Dermis microvascular lymphatic vessel endothelial cell (primary cell): ENCODE measurements around the gene FPR2. TPM values are rescaled to one million over a fixed set of nuclear protein-coding genes. Genes with fewer than 3 reads are reported as not detected.
A peak's percentile ranks its signal among the peaks of the same experiment; 100 is the strongest.

Source experiments
- DNase-seq, 2 donors: peaks; one replicate each; pipeline versions ENCODE4 v3.0.0 to v3.0.0-alpha.2; 2010; ENCODE audit warnings: low read depth in 2 of 2
- total RNA-seq: library from RNA; depleted of rRNA; stranded (reverse); fragments of >200 nt; gene quantifications from 2 replicates; pipeline ENCODE4 v1.2.1, GENCODE V29; 2014

FPR2 gene
- total RNA-seq, 1 donor from 2014 or later: not detected

DNA sequence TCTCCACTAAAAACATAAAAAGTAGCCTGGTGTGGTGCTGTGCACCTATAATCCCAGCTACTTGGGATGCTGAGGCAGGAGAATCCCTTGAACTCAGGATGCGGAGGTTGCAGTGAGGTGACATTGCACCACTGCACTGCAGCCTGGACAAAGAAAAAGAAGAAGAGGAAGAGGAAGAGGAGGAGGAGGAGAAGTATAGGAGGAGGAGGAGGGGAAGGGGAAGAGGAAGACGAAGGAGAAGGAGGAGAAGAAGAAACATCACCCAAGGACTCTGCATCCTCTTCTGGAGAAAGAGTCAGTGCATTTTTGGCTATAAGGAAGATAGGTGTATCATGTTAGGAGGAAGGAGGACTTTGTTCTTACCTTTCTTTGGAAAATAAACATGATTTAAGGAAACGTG, 21.0 kb downstream of the FPR2 start:
- no peak for DNase-seq

DNA sequence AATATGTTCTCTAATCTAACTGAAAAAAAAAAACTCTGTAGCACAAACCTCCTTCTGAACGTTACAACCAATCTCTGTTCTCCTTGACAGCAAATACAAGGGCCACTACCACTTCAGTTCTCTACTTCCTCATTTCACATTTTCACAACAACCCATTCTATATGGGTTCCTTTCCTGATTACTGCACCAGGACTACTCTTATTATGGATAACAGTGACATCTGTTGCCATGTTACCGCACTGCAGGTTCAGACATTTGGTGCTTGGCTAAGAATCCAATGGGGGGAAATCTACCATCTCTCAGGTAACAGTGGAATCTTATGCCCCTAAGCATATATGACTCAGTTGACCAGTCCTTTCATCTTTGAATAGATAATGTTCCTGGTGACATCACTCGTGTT, 22.4 kb downstream of the FPR2 start:
- peak in 1 of 2 donors; percentile 12 for DNase-seq

DNA sequence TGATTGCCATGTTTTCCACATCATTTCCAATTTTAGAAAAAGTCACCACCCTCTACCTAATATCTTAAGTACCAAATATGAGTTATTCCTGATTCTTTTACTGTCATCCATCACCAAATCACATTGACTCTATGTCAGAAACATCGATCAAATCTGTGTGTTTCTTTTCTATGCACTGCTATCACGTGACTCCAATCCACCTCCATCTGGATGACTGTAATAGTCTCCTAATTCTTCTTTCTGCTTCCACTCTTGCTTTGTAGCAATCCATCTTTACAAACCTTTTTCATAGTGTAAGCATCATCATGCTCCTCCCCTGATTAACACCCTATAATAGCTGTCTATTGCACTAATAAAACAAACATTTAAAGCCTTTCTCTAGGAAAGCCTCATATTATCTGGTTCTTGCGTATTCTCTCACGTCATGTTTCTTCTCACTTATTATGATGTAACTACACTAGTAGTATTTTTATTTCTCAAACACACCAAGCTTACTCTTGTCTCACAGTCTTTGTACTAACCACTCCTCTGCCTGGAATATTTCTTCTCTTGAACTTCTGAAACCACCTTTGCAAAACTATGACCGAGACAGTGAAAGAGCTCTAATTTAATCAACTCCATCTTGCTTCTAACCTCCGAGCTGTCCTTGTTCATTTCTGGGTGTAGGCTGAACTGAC, 23.3 kb downstream of the FPR2 start:
- no peak for DNase-seq

DNA sequence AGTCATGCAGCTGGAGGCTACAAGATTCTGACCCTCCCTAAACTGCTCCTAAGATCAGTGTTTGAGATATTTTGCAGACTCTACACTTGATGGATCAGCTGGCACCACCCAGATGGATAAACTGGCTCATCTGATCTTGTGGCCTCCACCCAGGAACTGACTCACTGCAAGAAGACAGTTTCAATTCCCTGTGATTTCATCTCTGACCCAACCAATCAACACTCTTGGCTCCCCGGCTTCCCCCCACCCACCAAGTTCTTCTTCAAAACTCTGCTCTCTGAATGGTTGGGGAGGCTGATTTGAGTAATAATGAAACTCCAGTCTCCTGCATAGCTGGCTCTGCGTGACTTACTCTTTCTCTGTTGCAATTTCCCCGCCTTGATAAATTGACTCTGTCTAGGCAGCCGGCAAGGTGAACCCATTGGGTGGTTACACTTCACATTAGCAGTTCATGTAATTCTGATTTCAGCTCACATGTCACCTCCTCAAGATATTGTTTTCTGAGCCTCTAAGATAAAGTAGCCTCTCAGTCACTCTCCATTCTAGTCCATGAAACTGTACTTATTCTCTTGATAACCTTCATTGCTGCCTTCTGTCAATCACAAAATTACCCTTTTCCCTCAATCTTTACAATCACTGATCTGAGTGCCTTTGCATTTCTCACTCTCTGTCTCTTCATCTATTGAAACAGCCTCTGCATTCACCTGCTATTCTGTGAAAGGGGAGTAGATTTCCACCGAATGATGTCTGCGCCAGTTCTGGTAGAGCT, 24.1 kb downstream of the FPR2 start:
- DNase-seq: no peak

DNA sequence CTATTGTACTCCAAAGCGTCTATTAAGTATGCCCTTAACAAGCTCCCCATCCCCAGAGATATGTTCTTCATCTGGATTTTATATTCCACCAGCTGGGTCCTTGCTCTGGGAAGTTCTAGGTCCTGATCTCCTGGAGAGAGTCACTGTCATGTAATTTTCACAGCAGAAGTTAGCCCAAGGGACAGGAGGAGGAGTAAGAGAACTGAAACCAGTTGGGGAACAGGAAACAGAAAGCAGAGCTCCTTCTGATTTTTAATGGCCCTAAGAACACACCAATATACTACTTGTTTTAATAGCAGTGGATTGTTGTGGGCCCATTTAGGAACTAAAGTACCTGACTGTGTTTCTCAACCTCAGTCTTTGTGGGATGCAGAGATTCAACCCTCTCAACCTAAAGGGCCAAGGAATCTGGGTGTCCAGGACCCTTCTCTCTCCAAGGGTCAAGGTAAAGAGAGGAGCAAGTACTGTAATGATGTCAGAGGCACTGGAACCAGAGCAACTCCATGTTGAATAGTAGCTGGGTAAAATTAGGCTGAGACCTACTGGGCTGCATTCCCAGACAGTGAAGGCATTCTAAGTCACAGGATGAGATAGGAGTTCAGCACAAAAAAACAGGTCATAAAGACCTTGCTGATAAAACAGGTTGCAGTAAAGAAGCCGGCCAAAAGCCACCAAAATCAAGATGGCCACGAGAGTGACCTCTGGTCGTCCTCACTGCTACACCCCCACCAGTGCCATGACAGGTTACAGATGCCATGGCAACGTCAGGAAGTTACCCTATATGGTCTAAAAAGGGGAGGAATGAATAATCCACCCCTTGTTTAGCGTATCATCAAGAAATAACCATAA, 25.9 kb downstream of the FPR2 start:
- no peak for DNase-seq

DNA sequence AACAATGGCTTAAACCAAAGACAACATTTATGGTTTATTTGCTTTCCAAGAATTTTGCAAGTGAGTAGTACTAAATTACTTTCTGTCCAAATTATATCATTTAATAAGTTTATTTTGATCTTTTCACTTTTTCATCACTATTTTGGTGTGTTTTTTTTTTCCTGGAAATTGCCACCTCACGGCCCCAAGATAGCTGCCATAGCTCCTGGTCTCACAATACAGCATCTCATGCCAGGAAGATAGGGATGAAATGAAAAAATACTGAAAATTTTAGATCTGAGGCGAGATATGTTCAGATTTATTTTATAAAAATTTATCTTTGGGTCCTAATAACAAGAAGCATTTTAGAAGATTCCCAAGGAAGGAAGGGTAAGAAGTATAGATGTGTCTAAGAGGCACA, 27.0 kb downstream of the FPR2 start:
- DNase-seq: no peak

DNA sequence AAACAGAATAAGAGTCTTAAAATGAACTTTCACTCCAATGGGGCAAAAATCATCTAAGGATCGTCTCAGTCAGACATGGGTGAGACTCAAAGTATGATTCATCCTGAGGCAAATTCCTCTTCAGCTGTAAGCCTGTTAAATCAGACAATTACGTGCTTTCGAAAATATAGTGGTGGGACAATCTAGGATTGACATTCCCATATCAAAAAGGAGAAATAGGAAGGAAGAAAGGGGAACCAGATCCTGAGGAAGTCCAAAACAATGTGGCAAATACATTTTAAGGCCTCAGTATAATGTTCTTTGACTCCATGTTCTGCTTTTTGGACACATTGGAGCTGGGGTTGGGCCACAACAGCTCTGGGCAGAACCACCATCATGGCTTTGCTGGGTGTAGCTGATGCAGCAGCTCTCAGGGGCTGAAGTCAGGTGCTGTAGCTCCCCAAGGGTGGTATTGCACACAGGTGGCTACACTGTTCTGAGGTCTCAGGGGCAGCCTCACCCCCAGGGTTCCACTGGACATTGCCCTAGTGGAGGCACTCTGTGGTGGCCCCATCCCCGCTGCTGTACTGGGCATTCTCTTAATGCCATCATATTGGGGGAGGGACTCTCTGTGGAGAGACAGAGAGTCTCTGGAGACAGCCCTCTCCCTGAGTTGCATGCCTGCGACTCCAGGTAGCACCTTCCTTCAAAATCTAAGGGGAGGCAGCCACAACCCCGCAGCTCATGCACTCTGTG, 28.2 kb downstream of the FPR2 start:
- no peak for DNase-seq

DNA sequence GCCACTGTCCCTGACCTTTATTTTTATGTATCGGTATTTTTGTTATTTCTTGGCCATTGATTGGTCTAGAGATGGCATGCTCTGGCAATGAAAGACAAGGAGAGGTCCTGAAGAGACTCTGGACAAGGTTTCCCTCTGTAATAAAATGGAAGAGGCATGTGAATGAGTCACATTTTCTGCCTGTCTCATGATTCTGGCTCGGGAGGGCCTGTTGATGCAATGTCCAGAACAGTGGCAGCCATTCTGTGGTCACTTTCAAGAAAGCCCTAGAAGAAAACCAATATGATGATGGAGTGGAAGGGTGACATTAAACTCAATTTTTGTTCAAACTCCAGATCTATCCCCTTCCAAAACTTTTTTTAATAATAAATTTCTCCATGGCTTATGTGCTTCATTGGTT, 32.0 kb downstream of the FPR2 start:
- no peak for DNase-seq

DNA sequence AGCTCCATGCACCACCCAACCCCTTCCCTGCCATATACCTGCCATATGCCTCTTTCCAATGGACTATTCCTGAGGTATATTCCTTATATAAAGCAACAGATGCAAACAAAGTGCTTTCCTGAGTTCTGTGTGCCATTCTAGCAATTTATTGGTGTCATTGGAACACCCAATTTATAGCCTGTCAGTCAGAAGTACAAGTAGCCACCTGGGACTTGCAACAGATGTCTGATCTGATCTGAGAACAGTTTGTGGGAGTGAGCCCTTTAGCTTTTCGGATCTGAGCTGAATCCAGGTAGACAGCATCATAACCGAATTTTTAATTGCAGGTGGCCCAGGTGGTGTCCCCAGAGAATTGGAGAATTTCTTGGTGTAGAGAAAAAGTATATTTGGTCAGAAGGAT, 33.0 kb downstream of the FPR2 start:
- DNase-seq: no peak

DNA sequence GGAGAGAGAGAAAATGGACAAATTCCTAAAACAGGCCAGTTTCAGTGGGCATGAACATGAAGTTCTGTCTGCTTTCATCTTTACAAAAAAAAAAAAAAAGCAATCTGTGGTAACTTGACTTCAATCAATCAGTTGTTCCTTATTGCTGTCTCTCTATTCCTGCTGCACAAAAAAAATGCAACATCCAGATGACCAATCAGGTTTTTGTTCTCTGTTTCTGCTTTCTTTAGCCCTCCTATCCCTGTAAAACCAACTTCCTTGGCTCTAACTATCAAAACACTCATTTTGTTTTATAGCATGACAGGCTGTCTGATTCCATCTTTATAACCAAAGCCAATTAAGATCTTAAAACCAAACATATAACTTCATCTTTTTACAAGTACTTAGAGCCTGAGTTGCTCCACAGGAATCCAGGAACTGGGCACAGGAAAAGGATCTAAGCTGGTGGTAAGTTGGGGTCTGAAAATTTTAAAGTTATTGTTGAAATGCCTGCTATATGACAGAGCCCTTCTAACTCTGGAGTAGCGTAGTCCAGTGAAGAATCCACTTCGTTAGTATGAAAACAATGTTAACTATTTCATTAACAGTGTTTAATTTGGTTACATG, 34.0 kb downstream of the FPR2 start, which contains the start of gene FPR3:
FPR3 (plus strand) TSS at position 273 of the 606 bp plus-strand sequence. CDS start 28,592 bp downstream, outside the sequence.
- DNase-seq: no peak

DNA sequence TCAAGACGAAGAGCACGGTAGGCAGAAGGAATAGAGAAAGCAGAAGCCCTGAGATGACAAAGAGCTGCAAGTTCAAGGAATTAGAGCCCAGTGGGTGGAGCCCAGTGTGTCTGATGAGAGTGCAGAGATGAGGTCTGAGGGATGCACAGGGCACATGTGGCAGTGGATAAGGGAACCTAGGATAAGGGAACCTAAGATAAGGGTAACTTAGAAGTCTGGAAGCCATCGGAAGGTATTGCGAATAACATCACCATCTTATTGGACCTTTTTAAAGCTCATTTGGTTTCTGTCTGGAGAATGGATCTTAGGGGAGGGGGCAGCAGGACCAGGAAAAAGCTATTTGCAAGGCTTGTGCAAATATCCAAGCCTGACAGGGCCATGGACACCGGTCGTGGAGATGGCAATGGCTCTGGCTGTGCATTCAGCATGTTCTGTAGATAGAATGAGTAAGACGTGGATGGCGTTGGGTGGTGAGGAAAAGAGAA, 35.3 kb downstream of the FPR2 start:
- DNase-seq: no peak

DNA sequence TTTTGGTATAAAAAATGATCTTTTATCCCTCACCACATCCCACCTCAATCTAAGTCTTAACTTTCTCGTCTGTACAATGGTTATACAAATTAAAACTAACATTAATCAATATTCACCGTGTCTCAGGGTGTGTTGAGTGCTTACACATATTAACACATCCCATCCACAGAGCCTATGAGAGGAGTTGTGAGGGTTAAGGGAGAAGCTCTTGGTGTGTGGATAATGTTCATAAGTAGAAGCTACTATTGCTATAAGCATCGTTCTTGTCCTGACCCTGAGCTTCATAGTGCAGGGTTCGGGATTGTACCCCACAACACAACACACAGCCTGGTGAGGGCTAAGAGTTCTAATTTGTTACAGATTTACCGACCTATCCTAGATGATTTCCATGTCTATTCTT, 36.5 kb downstream of the FPR2 start:
- DNase-seq: no peak

DNA sequence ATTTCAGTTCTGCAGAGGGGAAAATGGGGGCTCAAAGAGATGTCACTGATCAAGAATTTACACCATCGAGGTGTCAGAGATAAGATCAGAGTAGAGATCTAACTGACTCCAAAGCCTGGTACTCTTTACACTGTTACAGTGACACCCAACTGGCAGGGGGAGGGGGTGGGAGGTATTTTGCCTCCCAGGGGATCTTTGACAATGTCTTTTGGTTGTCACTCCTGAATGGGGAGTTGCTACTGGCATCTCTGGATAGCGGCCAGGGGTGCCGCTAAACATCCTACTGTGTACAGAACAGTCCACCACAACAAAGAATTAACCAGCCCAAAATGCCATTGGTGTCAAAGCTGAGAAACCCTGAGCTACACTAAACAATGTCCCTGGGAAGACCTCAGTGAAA, 37.1 kb downstream of the FPR2 start:
- DNase-seq: no peak

DNA sequence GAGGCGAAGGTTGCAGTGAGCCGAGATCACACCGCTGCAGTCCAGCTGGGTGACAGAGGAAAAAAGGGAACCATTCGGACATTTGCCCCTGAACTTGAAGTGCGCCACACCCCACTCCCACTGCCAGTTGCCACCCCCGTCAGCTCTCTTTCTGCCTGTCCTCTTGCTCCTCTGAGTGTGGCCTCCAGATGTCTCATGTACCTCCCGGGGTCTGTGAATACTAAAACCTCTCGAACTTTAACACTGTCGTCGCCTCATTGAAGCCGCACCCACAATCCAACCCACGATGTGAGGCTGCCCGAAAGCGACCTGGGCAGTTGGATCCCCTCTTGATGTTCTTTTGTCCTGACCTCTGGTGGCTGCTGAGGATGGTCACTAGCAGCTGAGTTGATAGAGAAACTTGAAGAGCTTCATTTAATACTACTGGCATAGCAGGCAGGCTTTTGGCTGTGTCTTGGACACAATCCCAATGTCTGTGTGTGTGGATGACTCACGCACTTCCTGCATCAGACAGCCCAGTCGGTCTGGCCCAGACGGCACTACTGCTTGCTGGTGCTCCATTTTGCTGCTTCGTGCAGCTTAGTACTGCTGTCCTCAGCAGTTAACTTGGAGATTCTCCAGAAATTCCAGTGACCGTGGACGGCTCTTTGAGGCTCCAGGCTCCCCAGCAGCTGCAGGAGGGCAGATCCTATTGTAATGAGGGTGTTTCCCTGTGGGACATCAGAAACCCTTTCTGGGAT, 38.2 kb downstream of the FPR2 start:
- peak; percentile 90 to 96 for DNase-seq

DNA sequence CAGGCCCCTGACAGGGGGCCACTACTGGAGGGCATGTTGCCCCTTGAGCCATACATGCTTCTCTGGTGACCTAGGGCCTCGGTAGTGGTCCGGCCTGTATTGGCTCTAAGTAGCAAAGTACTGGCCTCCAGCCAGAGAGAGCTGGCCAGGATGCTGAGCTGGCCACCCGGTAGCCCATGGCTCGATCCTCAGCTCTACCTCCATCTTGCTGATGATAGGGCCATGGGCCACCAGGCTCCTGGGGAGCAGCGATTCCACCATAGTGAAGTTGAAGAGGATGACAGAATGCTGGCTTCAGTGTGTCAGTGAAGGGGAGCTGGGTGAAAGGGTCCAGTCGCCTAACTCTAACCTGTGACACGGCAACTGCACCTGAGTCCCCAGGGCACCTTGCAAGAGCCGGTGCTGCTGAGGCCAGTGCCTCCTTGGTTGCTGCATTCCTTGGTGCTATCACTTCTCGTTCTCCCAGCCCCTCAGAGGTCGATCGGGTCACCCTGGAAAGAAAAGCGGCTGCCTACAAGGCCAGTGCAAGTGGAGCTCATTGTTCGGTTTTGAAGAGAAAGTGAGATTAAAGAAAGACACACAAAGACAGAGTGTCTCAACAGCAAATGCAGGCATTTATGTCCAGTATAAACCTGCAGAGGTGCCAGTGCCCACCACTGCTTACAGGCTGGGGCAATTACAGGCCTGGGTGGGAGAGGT, 38.9 kb downstream of the FPR2 start:
- no peak for DNase-seq

DNA sequence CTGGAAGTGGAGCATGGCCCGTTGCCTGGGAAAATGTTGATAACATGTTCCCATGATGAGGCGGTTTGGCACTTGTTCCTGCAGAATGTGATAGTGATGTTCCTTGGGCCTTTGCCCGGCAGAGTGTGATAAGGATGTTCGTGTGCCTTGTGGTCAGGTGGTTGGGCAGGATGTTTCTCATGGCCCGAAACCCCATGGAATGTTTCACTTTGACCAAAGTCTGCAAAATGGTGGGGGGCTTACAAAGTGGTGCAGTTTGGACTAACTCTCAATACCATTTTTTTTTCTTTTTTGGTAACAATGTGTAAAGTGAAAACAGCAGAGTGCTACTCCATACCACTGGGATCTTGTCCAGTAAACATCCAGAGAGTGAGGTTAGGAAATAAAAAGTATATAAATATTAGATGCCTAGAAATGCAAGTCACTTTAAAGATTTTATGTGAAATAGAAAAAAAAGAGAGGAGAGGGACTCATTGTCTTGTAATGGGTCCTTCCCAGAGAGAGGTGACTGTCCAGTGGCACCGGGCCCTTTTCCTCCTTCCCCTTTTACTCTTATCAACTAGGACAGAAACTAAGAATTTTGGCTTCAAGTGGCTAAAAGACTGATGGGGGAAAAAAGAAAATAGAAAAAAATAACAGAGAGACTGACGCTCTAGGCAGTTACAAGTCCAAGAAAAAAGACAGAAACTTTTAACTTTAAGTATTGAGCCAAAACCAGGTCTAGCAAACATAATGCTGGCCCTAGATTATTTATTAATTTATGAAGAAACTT, 39.7 kb downstream of the FPR2 start:
- peak; percentile 72 to 92 for DNase-seq

DNA sequence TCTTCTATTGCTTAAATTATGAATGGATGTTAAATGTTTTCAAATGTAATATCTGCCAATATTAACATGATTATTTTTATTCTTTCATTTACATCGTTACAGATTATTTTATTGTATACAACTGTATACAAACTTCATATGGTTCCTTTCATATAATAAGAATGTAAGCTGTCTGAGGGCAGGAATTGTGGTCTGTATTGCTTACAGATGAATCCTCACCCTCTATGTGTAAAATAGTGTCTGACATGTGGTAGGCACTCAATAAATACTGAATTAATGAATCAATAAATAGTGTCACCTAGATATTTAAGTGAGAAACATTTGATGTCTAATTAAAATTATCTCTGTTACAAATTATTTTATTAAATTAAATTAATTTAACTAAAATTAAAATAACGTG, 41.8 kb downstream of the FPR2 start:
- DNase-seq: no peak

DNA sequence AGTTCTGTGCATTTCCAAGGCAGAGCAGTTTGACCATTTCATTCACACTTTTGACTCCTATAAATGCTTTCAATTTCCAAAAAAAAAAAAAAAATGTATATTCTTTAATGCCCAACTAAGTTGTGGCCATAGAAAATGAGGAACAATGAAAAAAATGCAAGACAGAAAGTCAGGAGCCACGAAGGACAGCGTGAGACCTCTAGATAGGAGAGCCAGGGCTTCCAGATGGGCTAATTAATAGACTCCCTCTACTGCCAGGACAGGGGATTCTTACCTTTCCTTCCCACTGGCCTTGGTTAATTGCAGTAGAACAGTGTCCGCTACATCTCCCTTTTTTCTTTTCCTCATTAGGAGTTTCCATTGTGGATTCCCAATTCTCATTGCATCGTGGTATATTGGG, 42.5 kb downstream of the FPR2 start:
- DNase-seq: no peak

DNA sequence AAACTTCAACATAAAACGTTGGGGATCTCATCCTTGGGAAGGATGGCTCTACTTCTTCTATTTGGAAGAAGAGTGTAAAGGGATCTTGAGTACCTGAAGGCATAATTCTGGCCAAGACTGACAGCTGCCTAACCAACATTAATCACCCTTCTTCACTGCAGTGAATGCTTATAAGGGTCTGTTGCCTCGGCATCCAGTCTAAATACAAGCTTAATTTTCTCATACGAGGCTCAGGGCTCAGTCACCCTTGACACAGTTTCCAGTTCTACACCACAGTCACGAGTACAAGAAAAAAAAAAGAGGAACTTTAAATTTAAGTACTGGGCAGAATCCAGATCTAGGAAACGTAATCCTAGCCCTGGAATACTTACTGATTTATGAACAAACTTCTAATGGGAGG, 43.0 kb downstream of the FPR2 start:
- no peak for DNase-seq
